NCI-H345 treated with DMSO at 0.1 percent for 48 hours (cell line): ENCODE results near the gene PRKCD.

Experiments
- DNase-seq: peaks from one replicate; lab custom pipeline; 2025; ENCODE audit not compliant: unreplicated experiment; lab: John Stamatoyannopoulos, UW

Gene PRKCD

DNA sequence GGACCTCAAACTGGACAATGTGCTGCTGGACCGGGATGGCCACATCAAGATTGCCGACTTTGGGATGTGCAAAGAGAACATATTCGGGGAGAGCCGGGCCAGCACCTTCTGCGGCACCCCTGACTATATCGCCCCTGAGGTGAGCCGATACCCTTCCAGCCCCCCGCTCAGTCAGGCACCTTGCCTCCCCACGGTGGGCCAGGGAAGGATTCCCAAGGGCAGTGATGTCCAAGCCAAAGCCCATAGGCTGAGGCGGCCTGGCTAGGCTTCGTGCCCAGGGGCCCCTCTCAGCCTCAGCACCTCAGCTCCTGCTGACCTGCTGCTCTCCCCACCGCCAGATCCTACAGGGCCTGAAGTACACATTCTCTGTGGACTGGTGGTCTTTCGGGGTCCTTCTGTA is 27.7 kb downstream of the PRKCD start:
- DNase-seq = no peak

- no peak for DNase-seq
These were observed 28.3 kb downstream of the PRKCD start for GRCh38 chr3:53189276-53189675.

DNA sequence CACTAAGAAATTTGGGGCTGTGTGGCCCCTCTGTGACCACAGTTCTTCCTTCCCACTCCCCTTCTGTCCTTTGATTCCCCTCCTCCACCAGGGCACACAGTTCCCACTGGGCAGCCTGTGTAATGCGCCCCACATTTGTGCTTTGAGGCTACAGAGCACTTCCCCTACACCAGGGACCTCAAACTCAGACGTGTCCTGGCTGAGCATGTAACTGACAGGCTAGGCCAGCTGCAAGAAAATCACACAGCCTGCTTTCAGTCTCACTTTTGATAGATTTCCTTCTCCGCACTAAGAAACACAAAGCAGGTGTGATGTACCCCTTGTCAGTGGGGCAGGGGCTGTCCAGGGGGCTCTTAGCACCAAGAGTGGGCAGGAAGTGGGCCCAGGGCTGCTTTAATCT is 29.6 kb downstream of the PRKCD start:
- DNase-seq = no peak

DNA sequence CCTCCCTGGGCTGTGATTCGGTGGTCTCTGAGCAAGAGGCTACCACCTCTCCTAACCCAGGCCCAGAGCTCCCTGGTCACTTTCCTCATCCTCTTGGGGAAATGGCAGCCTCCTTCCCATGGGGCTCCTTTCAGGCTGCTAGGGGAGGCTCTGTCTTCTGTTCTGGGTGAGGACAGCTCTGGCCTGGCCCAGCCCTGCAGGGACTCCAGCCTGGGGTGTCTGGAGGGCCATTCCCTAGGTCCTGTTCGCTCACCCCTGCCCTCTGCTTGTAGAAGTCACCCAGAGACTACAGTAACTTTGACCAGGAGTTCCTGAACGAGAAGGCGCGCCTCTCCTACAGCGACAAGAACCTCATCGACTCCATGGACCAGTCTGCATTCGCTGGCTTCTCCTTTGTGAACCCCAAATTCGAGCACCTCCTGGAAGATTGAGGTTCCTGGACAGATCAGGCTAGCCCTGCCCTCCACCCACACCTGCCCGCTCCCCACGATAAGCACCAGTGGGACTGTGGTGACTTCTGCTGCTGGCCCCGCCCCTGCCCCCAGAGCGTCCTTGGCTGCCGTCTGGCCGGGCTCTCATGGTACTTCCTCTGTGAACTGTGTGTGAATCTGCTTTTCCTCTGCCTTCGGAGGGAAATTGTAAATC is 30.9 kb downstream of the PRKCD start:
- no peak for DNase-seq

GRCh38 chr3:53192608-53193007 is 31.6 kb downstream of the PRKCD start:
- no peak for DNase-seq

DNA sequence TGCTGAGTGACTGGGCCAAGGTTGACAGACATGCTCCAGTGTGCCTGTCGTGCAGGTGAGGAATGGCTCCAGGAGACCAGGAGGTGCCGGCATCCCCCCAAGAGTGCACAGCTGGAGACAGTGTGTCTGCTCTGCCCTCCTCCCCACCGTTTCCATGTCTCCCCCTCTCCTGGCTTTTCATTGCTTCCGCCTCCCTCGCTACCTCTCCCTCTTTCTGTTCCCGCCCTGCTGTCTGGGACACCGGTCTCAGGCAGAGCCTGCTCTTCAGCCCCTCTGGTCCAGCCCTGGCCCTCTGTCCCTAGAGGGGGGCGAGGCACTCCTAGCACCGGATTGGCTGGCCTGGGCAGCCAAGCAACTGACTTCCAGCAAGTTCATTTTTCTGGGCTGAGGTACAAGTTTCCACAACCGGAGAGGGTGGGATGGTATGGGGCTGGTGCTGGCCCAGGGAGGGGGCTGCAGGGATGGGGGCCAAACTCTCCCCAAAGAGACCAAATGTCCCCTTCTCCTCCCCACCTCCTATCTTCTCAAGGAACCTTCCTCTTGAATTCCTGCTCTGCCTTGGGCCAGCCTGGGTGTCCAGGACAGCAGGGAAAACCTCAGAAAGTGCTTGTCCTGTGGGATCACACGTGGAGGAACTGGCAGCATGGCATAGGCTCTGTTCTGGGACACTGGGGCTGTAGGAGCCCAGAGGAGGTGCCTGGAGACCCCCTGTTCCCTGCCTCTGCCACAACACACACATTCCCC is 32.6 kb downstream of the PRKCD start:
- no peak for DNase-seq

DNA sequence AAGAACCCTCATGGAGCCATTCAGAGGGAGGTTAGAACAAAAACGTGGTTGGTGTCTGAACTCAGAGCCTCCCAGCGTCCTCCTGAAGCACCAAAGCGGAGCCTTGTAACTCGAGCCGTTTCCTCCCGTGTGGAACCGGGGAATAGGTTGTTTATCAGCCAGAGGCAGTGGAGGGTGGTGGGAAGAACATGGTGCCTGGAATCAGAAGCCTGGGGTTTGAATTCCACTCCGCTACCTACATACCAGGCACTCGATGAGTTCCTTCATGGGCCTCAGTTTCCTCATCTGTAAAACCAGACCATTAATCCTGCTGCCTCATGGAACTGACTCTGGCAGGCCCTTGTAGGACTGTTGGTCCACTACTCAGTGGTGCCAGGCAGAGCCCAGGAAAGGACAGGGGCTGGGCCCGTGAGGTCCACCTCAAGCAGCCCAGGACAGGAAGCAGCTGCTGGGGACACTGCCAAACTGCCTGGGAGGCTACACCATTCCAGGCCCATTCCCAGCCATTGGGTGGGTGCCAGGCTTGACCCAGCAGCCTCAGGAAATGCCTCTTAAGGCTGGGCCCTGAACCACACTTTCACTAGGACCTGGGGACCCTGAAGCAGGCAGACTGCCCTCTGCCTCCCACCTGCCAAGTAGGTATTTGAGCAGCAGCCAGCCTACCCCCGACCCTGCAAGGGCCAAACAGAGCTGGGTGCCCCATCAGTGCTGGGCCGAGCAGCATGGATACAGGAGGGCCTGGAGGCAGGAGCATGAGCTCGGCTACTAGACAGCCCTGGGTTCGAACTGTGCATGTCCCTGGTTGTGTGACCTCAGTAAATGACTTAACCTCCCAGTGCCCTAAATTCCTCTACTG is 33.4 kb downstream of the PRKCD start:
- no peak for DNase-seq

GRCh38 chr3:53195066-53195450 is 34.0 kb downstream of the PRKCD start:
- no peak for DNase-seq

DNA sequence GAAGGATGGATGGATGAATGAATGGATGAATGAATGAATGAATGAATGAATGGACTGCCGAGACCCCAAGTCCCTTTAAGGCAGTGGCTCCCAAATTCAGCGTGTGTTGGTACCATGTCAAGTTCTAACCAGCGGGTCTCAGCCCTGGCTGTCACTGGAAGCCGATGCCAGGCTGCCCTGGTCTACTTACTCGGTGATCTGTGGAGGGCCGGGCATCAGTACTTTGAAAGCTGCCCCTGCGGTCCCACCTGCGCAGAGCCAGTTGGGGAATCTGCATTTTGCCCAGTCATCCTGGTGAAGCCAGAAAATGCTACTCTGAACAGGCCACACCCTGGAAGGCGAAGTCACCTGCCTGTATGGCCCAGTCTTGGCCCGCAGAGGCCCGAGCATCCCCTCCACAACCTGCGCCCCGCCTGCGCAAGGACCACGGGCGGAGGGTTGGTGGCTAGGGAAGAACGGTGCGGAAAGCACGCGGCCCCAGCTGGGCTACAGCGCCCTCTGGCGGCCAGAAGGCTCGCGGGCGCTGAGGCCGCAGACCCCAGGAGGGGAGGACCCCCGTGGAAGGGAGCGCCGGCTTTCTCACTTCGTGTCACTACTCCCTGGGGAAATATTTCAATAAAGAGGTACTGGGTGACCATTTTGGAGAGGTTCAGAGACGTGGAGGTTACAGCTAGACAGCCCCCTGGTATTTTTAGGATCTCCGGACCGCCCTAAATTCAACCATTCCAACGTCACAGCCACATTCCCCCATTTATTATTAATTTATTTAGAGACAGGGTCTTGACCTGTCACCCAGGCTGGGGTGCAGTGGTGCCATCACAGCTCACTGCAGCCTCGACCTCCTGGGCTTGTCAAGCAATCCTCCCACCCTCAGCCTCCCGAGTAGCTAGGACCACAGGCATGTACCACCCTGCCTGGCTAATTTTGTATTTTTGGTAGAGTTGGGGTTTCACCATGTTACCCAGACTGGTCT is 34.9 kb downstream of the PRKCD start:
- peak; percentile 15 for DNase-seq

- DNase-seq = no peak
These were observed 35.8 kb downstream of the PRKCD start for GRCh38 chr3:53196575-53197407.

DNA sequence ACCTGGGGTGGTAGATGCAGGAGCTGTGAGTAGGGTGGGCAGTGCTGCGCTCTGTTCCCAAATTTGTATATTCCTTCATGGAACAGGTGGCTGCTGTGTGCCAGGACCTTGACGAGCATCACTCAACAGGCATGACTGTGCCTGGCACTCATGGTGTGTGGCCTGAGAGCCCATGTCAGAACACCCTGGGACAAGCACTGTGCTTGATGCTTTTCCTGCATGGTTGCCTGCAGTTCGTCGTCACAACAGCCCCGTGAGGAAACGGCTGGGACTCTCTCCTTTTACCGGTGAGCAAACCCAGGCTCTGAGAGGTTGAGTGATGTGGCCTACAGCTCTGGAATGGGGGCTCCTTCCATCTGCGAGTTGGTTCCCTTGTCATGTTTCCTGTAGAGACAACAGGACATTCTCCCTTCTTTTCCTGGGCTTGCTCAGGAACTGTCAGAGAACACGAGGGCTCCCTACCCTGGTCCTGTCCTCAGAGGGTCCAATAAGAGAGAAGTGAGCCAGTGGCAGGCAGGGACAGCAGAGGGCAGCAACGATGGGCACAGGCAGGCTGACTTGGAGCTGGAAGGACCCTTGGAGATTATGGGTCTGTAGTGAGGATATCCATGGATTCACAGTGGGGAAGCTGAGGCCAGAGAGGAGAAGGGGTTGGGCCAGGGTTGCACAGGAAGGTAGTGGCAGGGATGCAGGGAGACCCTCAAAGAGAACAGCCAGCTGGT is 37.4 kb downstream of the PRKCD start:
- no peak for DNase-seq

DNA sequence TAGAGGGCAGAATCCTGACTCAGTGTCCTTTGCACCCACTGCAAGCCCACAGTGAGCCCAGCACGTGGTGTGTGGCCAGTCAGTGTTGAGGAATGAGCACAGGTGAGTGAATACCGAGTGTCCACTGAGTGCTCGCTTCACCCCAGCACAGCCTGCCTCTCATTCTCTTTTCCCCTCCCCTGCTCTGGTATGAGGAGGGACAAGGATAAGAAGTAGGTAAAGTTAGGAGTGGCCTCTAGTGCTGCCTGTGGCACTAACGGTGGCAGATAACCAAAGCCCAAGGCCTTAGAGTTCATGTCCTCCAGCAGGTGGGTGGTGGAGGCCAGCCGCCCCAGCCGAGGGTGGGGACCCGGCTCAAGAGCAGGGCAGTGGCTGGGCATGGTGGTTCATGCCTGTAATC is 38.0 kb downstream of the PRKCD start:
- no peak for DNase-seq

- no peak for DNase-seq
These were observed 38.8 kb downstream of the PRKCD start for GRCh38 chr3:53199834-53200233.

DNA sequence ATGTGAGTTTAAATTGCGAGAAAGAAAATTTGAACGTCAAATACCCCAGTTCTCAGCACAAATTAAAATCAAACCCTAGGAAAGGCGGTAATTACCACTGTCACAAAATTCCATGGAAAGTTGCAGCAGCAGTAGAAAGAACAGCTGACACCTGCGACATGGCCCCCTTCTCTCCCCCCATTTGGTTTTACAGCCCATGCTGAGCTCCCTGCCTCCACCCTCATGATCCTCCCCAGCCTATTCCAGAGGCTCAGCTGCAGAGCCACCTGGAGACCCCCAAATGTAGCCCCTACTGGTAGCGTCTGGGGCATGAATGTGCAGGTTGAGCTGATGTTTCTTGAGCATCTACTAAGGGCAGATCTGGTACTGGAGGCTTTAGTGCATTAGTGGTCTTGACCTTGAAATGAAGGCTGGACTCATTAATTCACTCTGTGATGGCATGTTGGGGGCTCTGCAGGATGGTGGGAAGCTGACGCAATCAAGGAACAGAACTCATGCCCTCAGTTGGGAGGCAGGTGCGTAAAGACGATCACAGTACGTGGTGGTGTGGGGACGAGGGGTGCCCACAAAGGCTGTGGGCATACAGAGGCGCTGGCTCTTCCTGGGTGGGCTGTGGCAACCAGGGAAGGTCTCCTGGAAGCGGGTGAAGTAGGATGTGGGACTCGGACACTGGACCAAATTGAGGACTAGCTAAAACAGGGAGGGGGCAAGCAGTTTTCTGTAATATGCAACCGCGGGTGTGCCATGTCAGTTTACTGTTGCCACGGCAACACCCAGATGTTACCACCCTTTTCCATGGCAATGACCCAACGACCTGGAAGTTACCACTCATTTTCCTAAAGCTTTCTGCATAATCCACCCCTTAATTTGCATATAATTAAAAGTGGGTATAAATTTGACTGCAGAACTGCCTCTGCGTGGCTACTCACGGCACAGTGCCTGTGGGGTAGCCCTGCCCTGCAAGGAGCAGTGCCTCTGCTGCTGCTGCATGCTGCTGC is 39.8 kb downstream of the PRKCD start:
- no peak for DNase-seq

DNA sequence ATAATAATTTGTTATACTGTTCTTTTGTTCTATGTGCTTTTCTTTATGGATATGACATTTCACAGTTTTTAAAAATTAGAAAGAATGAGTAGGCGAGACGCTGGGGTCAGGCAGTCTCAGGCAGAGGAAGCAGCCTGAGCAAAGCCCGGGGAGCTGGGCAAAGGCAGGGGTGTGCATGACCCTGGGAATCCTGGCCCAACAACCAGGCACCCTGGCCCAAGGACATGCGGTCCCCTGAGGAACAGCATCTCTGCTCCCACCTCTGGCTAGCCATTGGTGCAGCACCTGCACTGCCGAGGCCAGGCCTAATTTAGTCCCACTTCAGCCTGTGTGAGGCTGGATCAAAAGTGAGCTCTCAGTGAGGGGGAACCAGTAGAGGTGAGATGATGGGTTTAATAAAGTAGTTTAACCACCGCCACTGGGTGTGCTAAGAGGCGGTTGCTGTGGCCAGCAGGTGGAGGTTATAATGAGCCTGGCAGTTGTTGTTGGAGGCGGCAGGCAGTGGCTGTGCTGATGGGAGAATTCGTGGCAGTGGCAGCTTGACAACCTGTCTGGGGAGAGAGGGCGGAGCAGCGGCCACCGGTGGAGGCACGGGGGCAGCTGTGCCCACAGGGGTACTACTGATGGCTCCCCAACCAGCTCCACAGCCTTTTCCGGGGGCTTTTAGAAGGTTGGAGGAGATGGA is 41.5 kb downstream of the PRKCD start:
- peak; percentile 44 for DNase-seq

DNA sequence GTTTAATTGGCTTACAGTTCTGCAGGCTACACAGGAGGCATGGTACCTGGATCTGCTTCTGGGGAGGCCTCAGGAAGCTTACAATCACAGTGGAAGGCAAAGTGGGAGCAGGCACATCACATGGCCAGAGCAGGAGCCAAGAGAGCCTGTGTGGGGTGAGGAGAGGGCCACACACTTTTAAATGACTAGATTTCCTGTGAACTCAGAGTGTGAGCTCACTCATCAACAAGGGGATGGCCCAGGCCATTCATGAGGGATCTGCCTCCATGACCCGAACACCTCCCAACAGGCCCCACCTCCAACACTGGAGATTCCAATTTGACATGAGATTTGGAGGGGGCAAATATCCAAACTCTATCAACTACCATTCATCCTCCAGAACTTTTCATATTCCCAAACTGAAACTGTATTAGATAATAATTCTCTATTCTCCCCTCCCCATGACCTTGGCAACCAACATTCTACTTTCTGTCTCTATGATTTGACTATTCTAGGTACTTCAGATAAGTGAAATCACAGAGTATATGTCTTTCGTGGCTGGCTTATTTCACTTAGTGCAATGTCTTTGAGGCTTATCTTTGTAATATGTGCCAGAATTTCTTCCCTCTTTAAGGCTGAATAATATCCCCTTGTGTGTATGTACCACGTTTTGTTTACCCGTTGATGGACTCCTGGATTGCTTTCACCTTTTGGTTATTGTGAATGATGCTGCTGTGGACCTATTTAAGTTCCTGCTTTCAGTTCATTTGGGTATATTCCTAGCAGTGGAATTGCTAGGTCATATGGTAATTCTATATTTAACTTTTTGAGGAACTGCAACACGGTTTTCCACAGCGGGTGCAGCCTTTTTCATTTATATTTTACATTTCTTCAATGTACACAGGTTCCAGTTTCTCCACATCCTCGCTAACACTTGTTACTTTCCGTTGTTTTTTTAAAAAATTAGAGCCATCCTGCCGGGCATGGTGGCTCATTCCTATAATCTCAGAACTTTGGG is 51.0 kb downstream of the PRKCD start:
- DNase-seq = no peak
